ENCODE data around the gene WDR33.

Gene WDR33

GRCh38 chr2:127786048-127786809 is 24.7 kb downstream of the WDR33 start:
- no peak for DNase-seq (ENCODE audit: low spot score)
- TF ChIP-seq, protein P1, sequence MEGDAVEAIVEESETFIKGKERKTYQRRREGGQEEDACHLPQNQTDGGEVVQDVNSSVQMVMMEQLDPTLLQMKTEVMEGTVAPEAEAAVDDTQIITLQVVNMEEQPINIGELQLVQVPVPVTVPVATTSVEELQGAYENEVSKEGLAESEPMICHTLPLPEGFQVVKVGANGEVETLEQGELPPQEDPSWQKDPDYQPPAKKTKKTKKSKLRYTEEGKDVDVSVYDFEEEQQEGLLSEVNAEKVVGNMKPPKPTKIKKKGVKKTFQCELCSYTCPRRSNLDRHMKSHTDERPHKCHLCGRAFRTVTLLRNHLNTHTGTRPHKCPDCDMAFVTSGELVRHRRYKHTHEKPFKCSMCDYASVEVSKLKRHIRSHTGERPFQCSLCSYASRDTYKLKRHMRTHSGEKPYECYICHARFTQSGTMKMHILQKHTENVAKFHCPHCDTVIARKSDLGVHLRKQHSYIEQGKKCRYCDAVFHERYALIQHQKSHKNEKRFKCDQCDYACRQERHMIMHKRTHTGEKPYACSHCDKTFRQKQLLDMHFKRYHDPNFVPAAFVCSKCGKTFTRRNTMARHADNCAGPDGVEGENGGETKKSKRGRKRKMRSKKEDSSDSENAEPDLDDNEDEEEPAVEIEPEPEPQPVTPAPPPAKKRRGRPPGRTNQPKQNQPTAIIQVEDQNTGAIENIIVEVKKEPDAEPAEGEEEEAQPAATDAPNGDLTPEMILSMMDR (IDR thresholded peaks at IDR 0.05; ENCODE audit: extremely low read depth, missing control alignments), result no peak

DNA sequence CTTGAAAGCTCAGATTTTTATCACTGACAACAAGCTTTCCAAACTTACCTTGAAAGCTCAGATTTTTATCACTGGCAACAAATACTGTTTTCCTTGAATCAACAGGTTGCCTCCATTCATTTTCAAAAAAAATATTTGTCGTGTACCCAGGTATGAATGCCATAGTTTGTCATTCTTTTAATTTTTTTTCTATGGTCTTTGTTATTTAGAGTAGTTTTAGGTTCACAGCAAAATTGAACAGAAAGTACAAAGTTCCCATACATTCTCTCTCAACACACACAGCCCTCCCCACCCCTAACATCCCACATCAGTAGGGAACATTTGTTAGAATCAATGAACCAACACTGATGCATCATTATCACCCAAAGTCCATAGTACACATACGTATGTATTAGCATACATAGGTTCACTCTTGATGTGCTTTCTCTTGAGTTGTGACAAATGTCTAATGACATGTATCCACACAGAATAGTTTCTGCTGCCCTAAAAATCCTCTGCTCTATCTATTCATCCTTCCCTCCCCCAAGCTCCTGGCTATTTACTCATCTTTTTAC is 25.9 kb downstream of the WDR33 start:
- TF ChIP-seq, protein P1 (IDR thresholded peaks at IDR 0.05; ENCODE audit: extremely low read depth, missing control alignments), result no peak
- DNase-seq (ENCODE audit: low spot score), result no peak

DNA sequence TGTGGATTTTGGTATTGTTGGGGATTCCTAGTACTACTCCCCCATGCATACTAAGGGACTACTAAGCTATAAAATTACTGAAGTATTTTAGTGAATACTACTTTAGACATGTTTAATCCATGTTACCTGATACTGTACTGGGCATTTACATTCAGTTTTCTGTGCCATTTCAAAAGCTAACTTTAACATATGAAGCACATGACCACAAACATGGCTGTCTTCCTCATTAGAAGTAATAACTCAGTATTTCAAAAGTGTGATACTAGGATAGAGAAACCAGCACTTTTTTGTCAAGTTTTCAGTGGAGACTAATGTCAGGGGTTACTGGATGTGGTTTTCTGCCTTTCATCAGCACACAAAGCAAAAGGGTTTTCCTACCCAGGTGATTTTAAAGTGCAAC is 27.9 kb downstream of the WDR33 start:
- TF ChIP-seq, protein P1 (IDR thresholded peaks at IDR 0.05; ENCODE audit: extremely low read depth, missing control alignments), result no peak
- no peak for DNase-seq (ENCODE audit: low spot score)

GRCh38 chr2:127778850-127779249 is 32.1 kb downstream of the WDR33 start:
- DNase-seq (ENCODE audit: low spot score), result no peak
- TF ChIP-seq, protein P1 (IDR thresholded peaks at IDR 0.05; ENCODE audit: extremely low read depth, missing control alignments), result no peak

- no peak for DNase-seq (ENCODE audit: low spot score)
- TF ChIP-seq, protein P1 (IDR thresholded peaks at IDR 0.05; ENCODE audit: extremely low read depth, missing control alignments), result no peak
These were observed 32.5 kb downstream of the WDR33 start for GRCh38 chr2:127778447-127778846.

DNA sequence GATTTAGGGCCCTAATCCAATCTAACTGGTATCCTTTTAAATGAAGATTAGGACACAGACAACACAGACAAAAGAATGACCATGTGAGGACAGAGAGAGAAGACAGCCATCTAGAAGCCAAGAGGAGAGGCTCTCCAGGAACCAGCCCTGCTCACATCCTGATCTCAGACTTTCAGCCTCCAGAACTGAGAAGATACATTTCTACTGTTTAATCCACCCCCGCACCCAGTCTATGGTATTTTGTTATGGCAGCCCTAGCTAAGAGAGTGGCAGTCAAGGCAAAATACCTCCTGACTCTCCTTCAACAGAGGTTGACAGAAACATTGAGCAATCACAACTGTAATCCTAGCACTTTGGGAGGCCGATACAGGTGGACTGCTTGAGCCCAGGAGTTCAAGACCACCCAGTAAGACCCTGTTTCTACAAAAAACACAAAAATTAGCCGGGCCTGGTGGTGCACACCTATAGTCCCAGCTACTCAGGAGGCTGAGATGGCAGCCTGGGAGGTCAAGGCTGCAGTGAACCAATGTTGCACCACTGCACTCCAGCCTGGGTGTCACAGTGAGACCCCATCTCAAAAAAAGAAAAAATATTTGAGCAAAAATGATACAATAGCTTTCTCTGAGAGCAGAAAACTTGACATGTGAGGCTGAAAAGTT is 34.7 kb downstream of the WDR33 start:
- TF ChIP-seq, protein P1 (IDR thresholded peaks at IDR 0.05; ENCODE audit: extremely low read depth, missing control alignments), result no peak
- no peak for DNase-seq (ENCODE audit: low spot score)

DNA sequence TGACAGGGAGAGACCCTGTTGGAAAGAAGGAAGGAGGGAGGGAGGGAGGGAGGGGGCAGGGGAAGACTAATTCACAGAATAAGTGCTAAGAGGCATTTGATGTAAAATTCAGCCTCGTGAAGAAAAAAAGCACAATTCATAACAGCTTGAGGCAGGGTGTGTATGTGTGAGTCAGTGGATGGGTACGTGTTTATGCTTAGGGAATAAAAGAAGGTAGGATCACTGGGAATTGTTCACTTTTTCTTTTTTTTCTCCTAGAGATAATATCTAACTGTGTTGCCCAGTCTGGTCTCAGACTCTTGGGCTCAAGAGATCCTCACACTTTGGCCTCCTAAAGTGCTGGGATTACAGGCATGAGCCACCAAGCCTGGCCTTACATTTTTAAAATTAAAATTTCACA is 39.2 kb downstream of the WDR33 start:
- TF ChIP-seq, protein P1 (IDR thresholded peaks at IDR 0.05; ENCODE audit: extremely low read depth, missing control alignments), result no peak
- DNase-seq (ENCODE audit: low spot score), result no peak
